HepG2 (cell line): ENCODE measurements around the gene NFYB. TPM values are rescaled to one million over a fixed set of nuclear protein-coding genes. Genes with fewer than 3 reads are reported as not detected.
"Not testable (repeated sequence)": the region's sequence is repeated elsewhere in the genome, so short reads cannot be mapped to it uniquely, and the experiment has no call there.

Experiments used
- ATAC-seq: fragments of 200-7000 bp; cut with Tn5 transposase; 3 replicates; pipeline ENCODE4 v1.9.1; 2020; ENCODE audit warnings: mild to moderate bottlenecking, moderate library complexity
- BruUV-seq: library from RNA; stranded (reverse); fragments of 400-500 nt; replicated peaks from 2 replicates; lab custom pipeline; 2021; lab: Mats Ljungman, UMichigan
- CTCF ChIA-PET: fragments of 300-600 bp; formaldehyde crosslinking; extraction: SDS; loops from one replicate; lab custom pipeline; 2021; ENCODE audit warnings: low total read pairs, inconsistent platforms, low intra/inter-chr PET ratio; lab: Yijun Ruan, JAX
- POLR2A ChIA-PET: fragments of 350-600 bp; sonication (Branson Sonifier 250); formaldehyde crosslinking; loops from one replicate; lab custom pipeline; 2020; ENCODE audit warnings: antibody characterized with exemption, inconsistent platforms; lab: Yijun Ruan, JAX
- DNase-seq: peaks from one replicate; pipeline ENCODE4 v3.0.0-alpha.2; 2015; ENCODE audit warnings: low spot score
- FAIRE-seq: peaks from 3 replicates; lab custom pipeline; 2011; peaks lifted over from hg19 to GRCh38; lab: Jason Lieb, UNC
- H2AFZ ChIP-seq: one replicate; pipeline ENCODE4 v1.6.1; 2011; ENCODE audit warnings: low read length, inconsistent platforms
- H3K27ac ChIP-seq: fragments of 300-600 bp; 3 replicates; pipeline ENCODE4 v1.8.0; 2011; ENCODE audit warnings: mixed run types, mild to moderate bottlenecking, mixed read lengths, low read length, inconsistent platforms; ENCODE audit not compliant: insufficient read depth; ENCODE audit errors: extremely low read length
- H3K27me3 ChIP-seq, 2 experiments: fragments of 200-600 bp in 1 of 2; 2 replicates in 1 of 2; 3 replicates in 1 of 2; pipeline versions ENCODE4 v1.6.0 to v1.8.0; 2011; ENCODE audit warnings: low read length in 2 of 2, mild to moderate bottlenecking in 2 of 2, moderate library complexity in 2 of 2, inconsistent platforms in 1 of 2; ENCODE audit not compliant: insufficient read depth in 2 of 2, control insufficient read depth in 1 of 2
- H3K36me3 ChIP-seq, 2 experiments: fragments of 200-600 bp in 1 of 2; replicated peaks in 1 of 2; 2 replicates in 1 of 2; 3 replicates in 1 of 2; pipeline versions ENCODE4 v1.5.1 to v1.8.0; 2011; ENCODE audit warnings: low read length in 2 of 2, inconsistent platforms in 1 of 2; ENCODE audit not compliant: insufficient read depth in 2 of 2, control insufficient read depth in 1 of 2
- H3K4me1 ChIP-seq: 2 replicates; pipeline ENCODE4 v1.5.1; 2012; ENCODE audit warnings: low read length, inconsistent platforms; ENCODE audit not compliant: insufficient read depth
- H3K4me2 ChIP-seq: 2 replicates; pipeline ENCODE4 v1.6.0; 2011; ENCODE audit warnings: low read depth, low read length, inconsistent platforms
- H3K4me3 ChIP-seq, 3 experiments: fragments of 200-600 bp in 1 of 3; sonication (generic), shearing (Covaris generic) in 1 of 3; replicated peaks in 1 of 3; 2 replicates each; pipeline ENCODE4 v1.5.1; 2011 to 2016; ENCODE audit warnings: low read length in 3 of 3, inconsistent platforms in 2 of 3, low read depth in 2 of 3, mild to moderate bottlenecking in 2 of 3, control low read depth in 1 of 3, mixed read lengths in 1 of 3; ENCODE audit not compliant: insufficient read depth in 1 of 3
- H3K79me2 ChIP-seq: one replicate; pipeline ENCODE4 v1.6.1; 2011; ENCODE audit warnings: low read length, inconsistent platforms; ENCODE audit not compliant: insufficient read depth
- H3K9ac ChIP-seq: 2 replicates; pipeline ENCODE4 v1.6.0; 2011; ENCODE audit warnings: mild to moderate bottlenecking, low read depth, low read length, inconsistent platforms; ENCODE audit not compliant: insufficient read depth
- H3K9me3 ChIP-seq: 2 replicates; pipeline ENCODE4 v1.5.1; 2012; ENCODE audit warnings: mild to moderate bottlenecking, low read length
- H4K20me1 ChIP-seq: 2 replicates; pipeline ENCODE4 v1.6.0; 2011; ENCODE audit warnings: inconsistent platforms, mild to moderate bottlenecking, low read length, moderate library complexity; ENCODE audit not compliant: insufficient read depth
- CREB1 ChIP-seq, 2 experiments: fragments of 450-650 bp in 1 of 2; IDR thresholded peaks; 2 replicates each; pipeline ENCODE4 v1.6.1; 2016 to 2017; ENCODE audit warnings: control low read depth in 1 of 2, mild to moderate bottlenecking in 1 of 2, missing compliant biosample characterization in 1 of 2, missing genetic modification characterization in 1 of 2
- SIN3A ChIP-seq: IDR thresholded peaks from 2 replicates; pipeline ENCODE4 v1.6.1; 2011; ENCODE audit warnings: low read depth, mild to moderate bottlenecking, control low read depth, low read length, borderline replicate concordance
- ZNF121 ChIP-seq: sonication (generic); formaldehyde crosslinking; IDR thresholded peaks from 2 replicates; pipeline ENCODE4 v1.5.0; 2020; ENCODE audit warnings: mild to moderate bottlenecking, missing genetic modification reagents
- ZNF451 ChIP-seq: sonication (generic); formaldehyde crosslinking; IDR thresholded peaks from 2 replicates; pipeline ENCODE4 v1.5.0; 2020; ENCODE audit warnings: mild to moderate bottlenecking, missing genetic modification reagents
- ZNF710 ChIP-seq: sonication (generic); formaldehyde crosslinking; IDR thresholded peaks from 2 replicates; pipeline ENCODE4 v1.5.0; 2020; ENCODE audit warnings: mild to moderate bottlenecking, missing genetic modification reagents, borderline replicate concordance
- ZNF713 ChIP-seq: sonication (generic); formaldehyde crosslinking; IDR thresholded peaks from 2 replicates; pipeline ENCODE4 v1.4.0; 2020; ENCODE audit warnings: mild to moderate bottlenecking, missing genetic modification reagents
- ZNF781 ChIP-seq: sonication (generic); formaldehyde crosslinking; IDR thresholded peaks from 2 replicates; pipeline ENCODE4 v1.5.1; 2020; ENCODE audit warnings: borderline replicate concordance, mild to moderate bottlenecking, missing genetic modification reagents; ENCODE audit errors: not compliant biosample characterization
- ZNF879 ChIP-seq: sonication (generic); formaldehyde crosslinking; IDR thresholded peaks from 2 replicates; pipeline ENCODE4 v1.8.1; 2023; ENCODE audit warnings: missing genetic modification reagents
- ZNF883 ChIP-seq: sonication (generic); formaldehyde crosslinking; IDR thresholded peaks from 2 replicates; pipeline ENCODE4 v1.5.1; 2020; ENCODE audit warnings: mild to moderate bottlenecking, missing genetic modification reagents; ENCODE audit errors: not compliant biosample characterization
- WGBS: methylation state at CpG from one replicate; pipeline ENCODE4 v1.1.6; 2017; ENCODE audit warnings: low lambda C conversion rate; 5-methylcytosine and 5-hydroxymethylcytosine counted together
- in situ Hi-C: cut with HindIII; loops from 2 replicates; pipeline ENCODE4 v1.10.0; 2017; ENCODE audit warnings: low pct_unique_long_range_greater_than_20kb; ENCODE audit not compliant: extremely low pct_ligation_motif_present
- intact Hi-C: fragments of 100-400 bp; cut with micrococcal nuclease; formaldehyde crosslinking; loops from one replicate; pipeline ENCODE4 v1.10.0; 2022; ENCODE audit not compliant: unreplicated experiment
- polyA plus RNA-seq, 8 experiments: library from polyadenylated mRNA; depleted of rRNA in 3 of 8; stranded (reverse) in 7 of 8; unstranded in 1 of 8; fragments of >200 nt; fragmentation: Illumina TruSeq in 4 of 8; extraction: Trizol in 4 of 8; gene quantifications; 2 replicates each; pipeline versions ENCODE4 v1.2.1 to v1.2.3, GENCODE V29; 2011 to 2016; ENCODE audit warnings: low read depth in 4 of 8, missing spikeins in 1 of 8, mixed read lengths in 1 of 8; ENCODE audit not compliant: insufficient read depth in 1 of 8
- total RNA-seq, 5 experiments: library from RNA; depleted of rRNA; stranded (reverse); fragments of >200 nt; fragmentation: Illumina TruSeq; extraction: Trizol; gene quantifications; 2 replicates each; pipeline ENCODE4 v1.2.3, GENCODE V29; 2016; ENCODE audit warnings: low read depth in 1 of 5
- TF ChIP-seq, protein P1 (sequence below): sonication (generic); formaldehyde crosslinking; conservative IDR thresholded peaks from 2 replicates; pipeline ENCODE4 v1.5.0; 2020; ENCODE audit warnings: missing genetic modification reagents

The NFYB gene
- total and polyA plus RNA-seq, 2 of the 13 experiments (the other 11 are each of a cell fraction or from before 2014, with no cell fraction given): 18.7 to 36.6 TPM

- WGBS: 57% methylated on average over 10 of the region's 10 CpGs
Observed at GRCh38 chr12:104175726-104176247, 37.8 kb upstream of the NFYB start.

DNA sequence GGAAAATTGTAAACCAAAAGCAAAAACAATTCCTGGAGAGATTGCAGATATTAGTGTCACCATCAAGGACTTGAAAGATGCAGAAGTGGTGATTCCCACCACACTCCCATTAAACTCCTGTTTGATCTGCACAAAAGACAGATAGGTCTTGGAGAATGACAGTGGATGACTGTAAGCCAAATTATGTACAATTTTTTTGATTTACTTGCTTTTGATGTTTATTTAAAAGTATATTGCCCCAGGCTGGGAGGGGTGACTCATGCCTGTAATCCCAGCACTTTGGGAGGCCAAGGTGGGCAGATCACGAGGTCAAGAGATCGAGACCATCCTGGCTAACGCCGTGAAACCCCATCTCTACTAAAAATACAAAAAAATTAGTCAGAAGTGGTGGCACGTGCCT lies 35.8 kb upstream of the NFYB start:
- H3K36me3 ChIP-seq, H3K4me2 ChIP-seq, ATAC-seq, intact Hi-C loops, H2AFZ ChIP-seq, DNase-seq, H3K27ac ChIP-seq, H3K9me3 ChIP-seq, in situ Hi-C loops, CTCF ChIA-PET, H3K9ac ChIP-seq, H3K79me2 ChIP-seq, BruUV-seq, H3K4me1 ChIP-seq, FAIRE-seq, H3K4me3 ChIP-seq, H4K20me1 ChIP-seq, POLR2A ChIA-PET, H3K27me3 ChIP-seq: not testable (repeated sequence)
- WGBS: 29% methylated on average over 5 of the region's 5 CpGs

More at GRCh38 chr12:104175726-104176247, 37.8 kb upstream of the NFYB start:
- H3K27me3 ChIP-seq: no peaks in the 10 kb centered on the region
- ATAC-seq (no peak), DNase-seq (no peak), FAIRE-seq (no peak)
- no peaks in the 10 kb centered on the region for H4K20me1 ChIP-seq
- POLR2A ChIA-PET: no interaction called here
- intact Hi-C loops: no loop called here
- peaks cover 8% of the 10 kb centered on the region; the same call in 1 of the 2 replicates for H3K4me1 ChIP-seq
- CTCF ChIA-PET: no interaction called here
- TF ChIP-seq, protein P1, sequence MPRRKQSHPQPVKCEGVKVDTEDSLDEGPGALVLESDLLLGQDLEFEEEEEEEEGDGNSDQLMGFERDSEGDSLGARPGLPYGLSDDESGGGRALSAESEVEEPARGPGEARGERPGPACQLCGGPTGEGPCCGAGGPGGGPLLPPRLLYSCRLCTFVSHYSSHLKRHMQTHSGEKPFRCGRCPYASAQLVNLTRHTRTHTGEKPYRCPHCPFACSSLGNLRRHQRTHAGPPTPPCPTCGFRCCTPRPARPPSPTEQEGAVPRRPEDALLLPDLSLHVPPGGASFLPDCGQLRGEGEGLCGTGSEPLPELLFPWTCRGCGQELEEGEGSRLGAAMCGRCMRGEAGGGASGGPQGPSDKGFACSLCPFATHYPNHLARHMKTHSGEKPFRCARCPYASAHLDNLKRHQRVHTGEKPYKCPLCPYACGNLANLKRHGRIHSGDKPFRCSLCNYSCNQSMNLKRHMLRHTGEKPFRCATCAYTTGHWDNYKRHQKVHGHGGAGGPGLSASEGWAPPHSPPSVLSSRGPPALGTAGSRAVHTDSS (CRISPR knock-in tag): no peak
- no peak for TF ChIP-seq SIN3A
- no peak for TF ChIP-seq ZNF121 (CRISPR knock-in tag)
- no peak for TF ChIP-seq ZNF713 (CRISPR knock-in tag)
- no peak for TF ChIP-seq ZNF710 (CRISPR knock-in tag)
- TF ChIP-seq CREB1 (IDR thresholded peaks at IDR 0.05): no peak
- TF ChIP-seq CREB1 (CRISPR knock-in tag; IDR thresholded peaks at IDR 0.05): no peak
- TF ChIP-seq ZNF883: no peak
- no peak for TF ChIP-seq ZNF451 (CRISPR knock-in tag)
- TF ChIP-seq ZNF781 (CRISPR knock-in tag): no peak
- TF ChIP-seq ZNF879 (CRISPR knock-in tag): no peak
- H3K9me3 ChIP-seq: no peaks in the 10 kb centered on the region
- H3K36me3 ChIP-seq: no peaks in the 10 kb centered on the region
- no peak overlapping the region for H3K9ac ChIP-seq
- no peak overlapping the region for H3K4me3 ChIP-seq
- H3K4me2 ChIP-seq: no peak overlapping the region
- in situ Hi-C loops: no loop called here
- H3K27ac ChIP-seq: no peak overlapping the region
- no TSS peak for BruUV-seq
- no peaks in the 10 kb centered on the region for H3K79me2 ChIP-seq
- no peak overlapping the region for H2AFZ ChIP-seq
